Fibroblast of lung (primary cell): Measurements from ENCODE around the gene SELENON.

Experiments used
- CTCF ChIP-seq, 2 donors: IDR thresholded peaks in 1 of 2; conservative IDR thresholded peaks in 1 of 2; 1 replicate in 1 of 2; 2 replicates in 1 of 2; pipeline ENCODE4 v1.5.1; 2011 to 2012; ENCODE audit warnings: low read length in 2 of 2, control low read depth in 1 of 2, inconsistent platforms in 1 of 2, low read depth in 1 of 2, mild to moderate bottlenecking in 1 of 2
- EZH2 ChIP-seq: IDR thresholded peaks from 2 replicates; pipeline ENCODE4 v1.5.1; 2012; ENCODE audit warnings: low read length, control low read depth, mild to moderate bottlenecking; ENCODE audit errors: missing control alignments

- no peak for TF ChIP-seq CTCF (conservative IDR thresholded peaks at IDR 0.05 in 1 of 2, IDR thresholded peaks at IDR 0.05 in 1 of 2; ENCODE audit: low read depth in 1 of 2, low read length in 2 of 2)
- no peak for TF ChIP-seq EZH2
These were observed 5.7 kb upstream of the SELENON start for GRCh38 chr1:25794325-25794724.
